LHCN-M2 (cell line): ENCODE data around the gene AKAP1. TPM values are rescaled to one million over a fixed set of nuclear protein-coding genes. Genes with fewer than 3 reads are reported as not detected.
"Not testable (repeated sequence)": the region's sequence is repeated elsewhere in the genome, so short reads cannot be mapped to it uniquely, and the experiment has no call there.

ENCODE experiments used
- DNase-seq: peaks from one replicate; pipeline ENCODE4 v3.0.0-alpha.2; 2012; ENCODE audit warnings: low read depth
- total RNA-seq: library from RNA; depleted of rRNA; stranded (reverse); fragments of >200 nt; gene quantifications from 2 replicates; pipeline ENCODE4 v1.2.3, GENCODE V29; 2014

The AKAP1 gene
- total RNA-seq, 1 experiment from 2014 or later: 16.6 TPM

DNA sequence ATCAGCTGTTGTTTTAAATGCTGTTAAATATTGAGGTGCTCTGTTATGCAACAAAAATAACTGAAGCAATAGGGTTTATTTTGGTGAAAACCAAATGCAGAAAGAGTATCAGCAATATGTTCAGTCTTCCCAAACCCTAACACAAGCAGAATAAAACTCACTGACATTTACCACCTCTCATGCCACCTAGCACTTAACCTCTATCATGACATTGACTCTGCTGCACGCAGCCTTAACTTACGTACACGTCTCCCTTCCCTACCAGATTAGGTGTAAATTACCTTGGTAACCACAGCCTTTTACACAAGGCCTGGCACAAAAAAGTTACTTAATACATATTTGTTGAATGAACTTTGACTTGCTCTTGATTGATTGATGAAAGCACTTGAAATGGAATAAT is 9.9 kb upstream of the AKAP1 start:
- no peak for DNase-seq

DNA sequence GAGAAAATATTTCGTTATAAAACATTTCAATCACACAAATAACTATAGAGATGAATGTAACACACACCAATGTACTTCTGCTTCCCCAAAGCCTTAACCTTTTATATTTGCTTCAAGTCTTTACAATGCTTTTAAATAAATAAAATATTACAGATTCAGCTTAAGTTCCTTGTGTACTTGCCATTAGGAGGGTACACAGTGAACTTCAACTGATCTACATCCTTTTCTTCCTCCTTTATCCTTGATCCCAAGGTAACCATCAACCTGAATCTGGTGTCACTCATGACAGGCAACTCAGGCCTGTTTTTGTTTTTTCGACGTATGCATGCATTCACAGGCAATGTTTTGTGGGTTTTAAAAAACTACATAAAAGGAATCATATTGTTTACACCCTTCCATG is 9.3 kb upstream of the AKAP1 start:
- DNase-seq: no peak

DNA sequence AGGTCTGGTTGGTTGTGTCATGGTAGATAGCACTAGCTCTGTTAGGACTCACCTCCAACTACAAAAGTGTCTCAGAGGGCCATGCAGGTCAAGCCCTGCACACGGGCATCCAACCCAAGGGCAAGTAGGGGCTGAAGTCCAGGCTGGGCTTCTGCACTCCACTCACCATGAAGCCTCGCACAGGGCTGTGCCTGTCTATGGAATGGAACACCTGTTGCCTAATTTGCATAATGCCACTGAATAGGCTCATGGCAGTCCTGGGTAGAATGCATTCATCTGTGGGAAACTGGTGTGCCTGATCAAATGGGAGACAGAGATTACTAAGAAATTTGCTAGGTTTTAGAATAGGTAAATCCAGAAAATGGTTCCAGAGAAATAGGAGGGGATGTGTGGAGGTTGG is 8.0 kb upstream of the AKAP1 start:
- DNase-seq: no peak

DNA sequence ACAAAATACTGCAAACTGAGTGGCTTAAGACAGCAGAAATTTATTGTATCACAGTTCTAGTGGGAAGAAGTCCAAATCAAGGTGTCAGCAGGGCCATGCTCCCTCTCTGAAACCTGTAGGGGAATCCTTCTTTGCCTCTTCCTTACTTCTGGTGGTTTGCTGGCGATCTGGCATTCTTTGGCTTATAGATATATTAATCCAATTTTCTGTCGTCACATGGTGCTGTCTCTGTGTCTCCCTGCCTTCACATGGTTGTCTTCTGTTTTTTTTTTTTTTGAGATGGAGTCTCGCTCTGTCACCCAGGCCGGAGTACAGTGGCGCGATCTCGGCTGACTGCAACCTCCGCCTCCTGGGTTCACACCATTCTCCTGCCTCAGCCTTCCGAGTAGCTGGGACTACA is 6.8 kb upstream of the AKAP1 start:
- DNase-seq: no peak

DNA sequence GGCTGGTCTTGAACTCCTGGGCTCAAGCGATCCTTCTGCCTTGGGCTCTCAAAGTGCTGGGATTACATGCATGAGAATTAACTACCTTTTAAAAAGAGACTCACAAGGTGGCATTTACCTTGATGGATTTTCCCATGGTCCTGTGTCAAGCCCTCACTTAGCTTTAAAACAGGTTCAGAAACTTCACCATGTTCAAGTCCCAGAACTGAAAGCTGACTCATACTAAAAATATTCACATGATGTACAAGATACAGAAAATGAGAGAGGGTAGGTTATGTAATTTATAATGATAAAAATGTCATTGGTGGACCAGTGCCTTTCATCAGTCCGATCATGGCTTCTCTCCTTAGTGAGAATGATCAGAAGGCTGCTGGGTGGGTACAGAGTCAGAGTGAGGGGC is 4.3 kb upstream of the AKAP1 start:
- DNase-seq: no peak

DNA sequence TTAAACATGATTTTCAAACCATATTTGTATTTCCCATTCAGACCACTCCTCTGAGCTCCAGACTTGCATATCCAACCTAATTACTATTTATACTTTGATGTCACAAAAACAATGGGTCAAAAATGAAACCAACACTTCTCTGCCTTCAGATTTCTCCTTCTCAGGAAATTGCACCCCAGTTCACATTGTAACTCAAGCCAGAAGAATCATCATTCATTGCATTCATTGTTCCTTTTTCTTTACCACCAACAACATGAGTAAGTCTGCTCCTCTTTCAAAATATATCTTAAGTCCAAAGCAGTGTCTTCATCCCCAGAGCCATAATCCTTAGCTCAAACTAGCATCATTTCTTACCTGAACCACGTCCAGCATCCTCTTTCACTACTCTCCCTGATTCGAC is 2.6 kb upstream of the AKAP1 start:
- no peak for DNase-seq

DNA sequence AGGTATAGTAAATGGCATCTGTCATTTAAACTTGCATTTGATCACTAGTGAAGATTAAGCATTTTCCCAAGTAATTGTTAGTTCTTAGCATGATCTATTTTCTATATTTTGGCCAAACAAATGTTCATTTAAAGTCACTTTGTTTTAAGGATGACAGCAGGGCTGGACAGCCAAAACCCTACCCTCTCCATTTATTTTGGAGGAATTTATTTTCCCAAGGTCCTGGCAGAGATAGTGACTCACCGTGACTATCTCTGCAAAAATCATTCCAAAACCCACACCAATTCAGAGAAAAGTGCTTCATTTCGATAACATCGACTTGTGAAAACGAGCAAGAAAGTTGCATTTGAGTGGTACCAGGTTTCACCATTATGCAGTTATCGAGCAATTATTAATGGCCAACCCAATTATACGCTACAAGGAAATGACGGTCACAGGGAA is 665 bp upstream of the AKAP1 start:
- DNase-seq: no peak

DNA sequence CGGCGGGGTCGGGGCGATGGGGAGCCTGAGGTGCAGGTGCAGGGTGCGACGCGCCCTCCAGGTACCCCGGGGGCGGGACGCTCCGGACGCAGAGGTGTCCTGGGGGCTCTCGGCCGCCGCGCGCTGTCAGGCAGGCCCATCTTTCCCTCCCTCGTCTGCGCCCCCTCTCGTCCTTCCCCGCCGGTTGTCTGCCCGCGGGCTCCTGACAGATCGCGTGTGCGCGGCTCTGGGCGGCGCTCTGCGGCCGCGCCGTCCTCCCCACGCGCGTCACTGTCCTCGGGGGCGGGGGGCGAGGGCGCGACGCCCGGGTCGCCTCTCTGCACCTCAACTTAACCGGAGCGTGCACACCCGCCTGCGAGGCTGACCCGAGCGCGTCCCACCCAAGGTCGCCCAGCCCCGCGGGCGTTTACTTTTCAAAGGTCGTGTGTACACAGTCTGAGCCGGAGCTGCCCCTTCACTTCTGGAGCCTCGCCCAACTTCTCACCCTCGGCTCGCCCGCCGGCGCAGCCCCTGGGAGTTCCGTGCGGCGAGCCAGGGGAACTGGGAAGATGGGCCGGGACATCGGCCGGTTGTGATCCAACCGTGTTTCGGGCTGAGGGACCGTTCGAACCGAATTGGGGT is 512 bp downstream of the AKAP1 start:
- peak; percentile 32 for DNase-seq

DNA sequence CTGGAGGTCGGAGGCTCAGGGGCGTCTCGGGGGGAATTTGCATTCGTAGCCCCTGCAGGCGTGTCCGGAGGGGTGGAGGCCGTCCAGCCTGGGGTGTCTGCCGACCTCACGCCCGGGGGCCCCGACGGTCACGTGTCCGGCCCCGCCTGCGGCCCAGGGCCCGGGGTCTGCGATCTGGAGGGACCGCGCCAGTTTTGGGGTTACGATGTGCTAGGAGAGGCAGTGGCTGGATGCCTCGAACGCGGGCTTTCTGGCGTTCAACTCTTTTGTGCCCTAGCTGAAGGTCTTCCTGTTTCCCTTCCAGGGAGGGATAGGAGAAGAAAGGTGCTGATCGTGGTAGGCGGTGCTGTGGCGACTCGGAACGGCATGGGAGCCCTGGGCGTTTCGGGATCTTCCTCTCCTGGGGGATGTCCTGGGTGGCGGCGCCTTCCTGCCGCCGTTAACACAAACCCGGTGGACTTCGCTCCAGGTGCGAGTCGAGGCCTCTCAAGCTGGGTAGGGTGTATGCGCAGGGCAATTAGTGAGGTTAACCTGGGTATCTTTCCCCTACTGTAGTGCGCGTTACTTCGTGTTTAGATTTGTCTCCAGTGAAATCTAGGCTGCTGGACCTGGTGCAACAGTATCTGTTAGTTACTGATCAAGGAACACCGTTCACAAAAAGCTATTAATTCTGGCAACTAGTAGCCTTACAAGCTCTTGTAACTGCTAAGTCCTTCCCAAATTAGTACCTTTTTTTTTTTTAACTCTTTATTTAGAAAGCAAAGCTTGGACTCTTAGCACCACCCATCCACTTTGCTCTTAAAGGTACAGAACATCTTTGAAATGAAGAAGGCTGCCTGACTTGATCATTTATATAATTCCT is 1.3 kb downstream of the AKAP1 start:
- no peak for DNase-seq

DNA sequence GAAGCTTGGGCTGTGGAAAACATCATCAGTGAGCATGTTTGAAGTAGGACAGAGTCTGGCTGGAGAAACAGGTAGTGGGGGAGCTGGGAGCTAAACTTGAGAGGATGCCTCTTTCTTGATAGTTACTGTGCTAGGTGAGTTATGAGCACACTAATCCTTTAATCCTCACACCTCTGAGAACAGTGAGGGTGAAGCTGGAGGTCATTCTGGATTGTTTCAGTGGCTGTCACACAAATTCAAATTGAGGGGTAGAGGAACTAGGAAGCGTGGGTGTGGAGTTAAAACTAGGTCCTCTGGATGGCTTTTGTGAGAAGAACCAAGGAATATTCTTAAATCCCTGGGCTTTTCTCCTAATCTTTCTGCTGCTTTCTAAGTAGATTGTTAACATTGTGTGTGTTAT is 3.3 kb downstream of the AKAP1 start:
- no peak for DNase-seq

DNA sequence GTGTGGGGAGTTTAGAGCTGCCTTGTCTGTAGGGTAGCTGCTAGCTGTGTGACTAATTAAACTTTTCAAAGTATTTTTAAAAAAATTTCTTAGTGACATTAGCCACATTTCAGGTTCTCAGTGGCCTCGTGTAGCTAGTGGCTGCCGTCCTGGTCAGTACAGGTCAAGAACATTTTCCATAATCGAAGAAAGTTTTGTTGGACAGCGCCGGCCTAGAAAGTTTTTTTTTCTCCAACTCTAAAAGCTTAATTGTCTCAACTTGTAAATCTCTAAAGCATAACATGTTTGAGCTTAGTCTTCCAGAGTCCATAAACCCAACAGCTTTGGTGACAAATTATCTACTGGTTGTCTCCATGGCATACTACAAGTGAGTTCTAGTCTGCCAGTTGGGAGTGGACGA is 4.3 kb downstream of the AKAP1 start:
- no peak for DNase-seq

DNA sequence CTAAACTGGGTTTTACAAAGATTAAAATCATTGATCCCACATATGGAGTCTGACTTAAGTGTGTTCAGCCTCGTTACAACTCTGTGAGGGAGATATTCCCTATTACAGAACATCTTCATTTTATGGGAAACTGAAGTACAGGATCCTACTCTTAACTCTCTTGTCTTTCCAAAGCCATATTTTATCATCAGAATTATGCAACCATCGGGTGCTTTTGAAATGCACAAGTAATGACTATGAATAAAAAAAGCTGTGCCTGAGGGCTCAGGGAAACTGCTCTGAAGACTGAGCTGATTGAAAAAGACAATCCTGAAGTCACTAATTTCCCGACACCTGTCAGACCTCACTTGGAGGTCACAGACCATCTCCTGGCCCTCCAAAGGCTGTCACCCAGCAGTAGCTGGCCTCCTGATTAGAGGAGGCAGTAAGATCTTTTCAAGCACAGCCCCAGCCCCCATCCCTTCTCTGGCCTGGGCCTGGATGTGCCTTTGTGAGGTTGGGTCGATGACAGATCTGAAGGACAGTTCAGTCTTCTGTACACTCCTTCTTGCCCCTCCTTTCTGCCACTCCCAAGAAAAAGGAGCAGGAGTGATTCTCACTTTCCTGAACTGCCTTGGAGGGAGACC is 5.6 kb downstream of the AKAP1 start:
- no peak for DNase-seq

DNA sequence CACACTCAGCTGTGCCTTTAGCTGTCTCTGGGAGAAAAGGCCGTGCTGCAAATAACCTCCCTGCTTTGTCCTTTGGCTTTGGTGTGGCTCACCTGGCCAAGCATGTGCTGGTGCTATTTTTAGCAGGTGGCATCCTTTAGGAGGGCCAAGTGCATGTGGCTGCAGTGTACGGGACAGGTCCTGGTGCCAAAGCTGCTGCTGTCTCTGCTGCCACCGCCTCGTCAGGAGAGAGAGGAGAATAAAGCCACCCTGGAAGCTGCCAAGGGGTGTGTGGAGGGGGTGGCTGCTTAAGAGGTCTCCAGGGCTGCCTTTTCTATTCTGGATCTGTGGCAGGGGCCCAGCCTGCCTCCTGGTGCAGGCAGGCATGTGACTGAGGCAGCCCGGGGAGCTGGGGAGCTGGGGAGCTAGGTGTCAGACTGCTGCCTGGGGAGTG is 6.2 kb downstream of the AKAP1 start:
- no peak for DNase-seq

DNA sequence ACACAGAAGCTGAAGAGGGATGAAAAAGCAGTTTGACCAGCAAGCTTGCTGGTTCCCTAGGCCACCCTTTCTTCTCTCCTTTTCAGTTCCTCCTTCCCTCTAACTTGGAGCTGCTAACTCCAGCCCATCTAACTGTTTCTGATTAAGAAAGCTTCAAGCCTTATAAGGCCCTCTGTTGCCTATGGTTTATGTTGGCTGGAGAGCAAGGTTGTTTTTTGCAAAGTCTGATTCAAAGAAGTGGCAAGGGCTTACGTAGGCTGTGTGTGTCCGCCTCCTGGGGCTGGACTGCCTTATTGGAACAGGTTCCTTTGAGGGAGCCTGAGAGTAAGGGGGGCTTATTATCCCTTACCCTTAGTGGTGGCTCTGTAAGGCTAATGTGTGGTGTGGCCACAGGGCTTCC is 7.1 kb downstream of the AKAP1 start:
- DNase-seq: no peak

DNA sequence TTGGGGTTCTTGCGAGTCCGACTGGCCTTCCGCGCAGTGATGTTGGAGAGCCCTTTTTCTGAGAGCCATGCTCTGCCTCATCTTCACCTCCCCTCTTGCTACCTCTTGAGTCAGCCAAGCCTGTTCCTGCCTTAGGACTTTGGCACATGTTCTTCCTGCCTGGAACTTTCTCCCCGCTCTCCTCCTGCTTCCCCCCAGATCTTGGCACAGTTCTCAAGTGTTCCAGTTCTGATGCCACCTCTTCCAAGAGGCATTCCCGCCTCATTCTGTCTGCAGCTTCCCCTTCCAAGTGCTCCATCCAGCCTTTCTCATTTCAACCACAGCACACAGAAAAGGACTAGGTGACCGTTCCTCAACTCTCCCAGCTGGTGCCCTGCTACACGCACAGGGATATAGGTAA is 7.7 kb downstream of the AKAP1 start:
- no peak for DNase-seq

DNA sequence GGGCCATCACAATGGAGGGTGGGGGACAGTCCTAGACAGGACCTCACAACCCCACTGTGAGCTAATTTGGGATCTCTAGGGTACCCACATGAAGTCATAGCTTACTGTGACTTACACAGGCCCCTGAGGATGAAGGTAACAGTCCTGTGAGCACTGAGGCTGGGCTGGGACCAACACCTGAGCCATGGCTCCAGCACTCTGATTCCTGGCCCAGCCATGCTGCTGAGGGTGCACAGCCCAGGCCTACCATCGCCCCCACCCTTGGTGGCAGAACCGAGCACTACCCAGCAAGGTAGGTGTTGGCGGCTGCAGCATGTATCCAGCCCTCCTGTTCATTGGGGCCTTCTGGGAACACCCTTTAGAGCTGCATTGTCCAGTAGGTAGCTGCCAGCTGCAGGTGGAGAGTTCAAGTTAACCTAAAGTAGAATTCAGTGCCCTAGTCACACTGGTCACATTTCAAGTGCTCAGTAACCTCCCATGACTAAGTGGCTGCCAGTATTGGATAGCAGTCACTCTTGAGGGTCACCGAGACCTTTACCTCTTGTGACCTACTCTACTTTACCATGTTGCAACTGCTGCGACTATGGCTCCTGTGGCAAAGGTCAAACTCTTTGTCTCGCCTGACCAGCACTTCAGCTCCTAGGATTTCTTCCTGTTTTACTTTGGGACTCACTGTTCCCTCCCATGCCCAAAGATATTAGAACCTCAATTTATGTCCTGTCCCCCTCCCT is 11.6 kb downstream of the AKAP1 start:
- no peak for DNase-seq

DNA sequence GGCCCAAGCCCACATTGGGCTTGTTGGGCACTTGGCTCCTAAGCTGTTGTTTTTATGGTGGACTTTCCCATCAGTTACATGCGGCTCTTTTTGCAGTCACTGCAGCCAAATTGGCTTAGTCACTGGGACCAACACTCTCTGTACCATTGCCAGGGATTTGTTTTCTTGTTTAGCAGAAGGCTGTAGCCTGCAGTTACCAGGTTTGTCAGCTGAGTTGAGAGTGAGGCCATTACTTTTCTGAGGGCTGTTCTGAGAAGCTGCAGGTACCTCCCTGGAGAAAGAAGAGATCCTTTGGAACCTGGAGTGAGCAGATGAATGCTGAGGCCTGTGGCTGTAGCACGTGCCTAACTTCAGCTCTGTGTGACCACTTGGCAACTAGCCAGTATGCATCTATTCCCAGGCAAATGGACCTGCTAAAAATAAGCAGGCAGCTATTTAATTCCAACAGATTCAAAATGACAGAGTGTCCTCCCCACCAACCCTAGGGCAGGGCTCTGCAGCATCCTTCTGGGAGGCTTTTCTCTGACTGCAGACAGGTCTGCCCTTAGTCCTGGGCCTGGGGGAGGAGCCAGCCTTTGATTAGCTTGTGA is 12.9 kb downstream of the AKAP1 start:
- peak; percentile 82 for DNase-seq

DNA sequence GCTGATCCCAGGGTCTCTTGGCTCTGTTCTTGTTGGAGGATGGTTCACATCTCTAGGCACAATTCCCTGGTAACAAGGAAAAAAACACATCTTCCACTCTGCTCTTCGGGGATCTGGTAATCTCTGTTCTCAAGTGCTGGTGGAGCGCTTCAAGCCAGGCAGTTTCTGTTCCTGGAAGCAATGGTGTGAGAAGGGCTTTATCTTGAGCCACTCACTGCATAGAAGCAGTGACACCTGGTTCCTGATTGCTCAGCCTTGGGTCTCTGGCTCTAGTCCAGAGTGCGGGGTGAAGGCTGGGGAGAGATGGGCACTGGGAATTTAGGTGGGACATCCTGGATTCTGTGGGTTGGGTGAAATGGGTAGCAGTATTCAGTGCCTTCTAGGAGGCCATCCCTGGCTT is 14.1 kb downstream of the AKAP1 start:
- no peak for DNase-seq

DNA sequence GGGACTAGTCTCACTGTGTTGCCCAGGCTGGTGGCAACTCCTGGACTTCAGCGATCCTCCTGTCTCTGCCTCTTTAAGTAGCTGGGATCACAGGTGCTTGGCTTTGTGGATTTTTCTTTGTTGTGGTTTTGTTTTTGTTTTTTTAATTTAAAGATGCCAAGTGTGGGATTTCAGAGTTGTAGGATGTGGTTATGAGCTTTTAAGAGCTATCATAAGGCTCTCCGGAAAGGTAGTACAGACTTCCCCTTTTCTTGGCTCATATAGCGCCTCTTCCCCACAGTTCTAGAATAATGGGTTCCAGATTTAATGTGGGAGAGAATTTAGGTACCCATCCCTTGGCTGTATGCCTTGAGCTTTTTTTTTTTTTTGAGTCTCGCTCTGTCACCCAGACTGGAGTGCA is 17.1 kb downstream of the AKAP1 start:
- DNase-seq: peak; percentile 44

DNA sequence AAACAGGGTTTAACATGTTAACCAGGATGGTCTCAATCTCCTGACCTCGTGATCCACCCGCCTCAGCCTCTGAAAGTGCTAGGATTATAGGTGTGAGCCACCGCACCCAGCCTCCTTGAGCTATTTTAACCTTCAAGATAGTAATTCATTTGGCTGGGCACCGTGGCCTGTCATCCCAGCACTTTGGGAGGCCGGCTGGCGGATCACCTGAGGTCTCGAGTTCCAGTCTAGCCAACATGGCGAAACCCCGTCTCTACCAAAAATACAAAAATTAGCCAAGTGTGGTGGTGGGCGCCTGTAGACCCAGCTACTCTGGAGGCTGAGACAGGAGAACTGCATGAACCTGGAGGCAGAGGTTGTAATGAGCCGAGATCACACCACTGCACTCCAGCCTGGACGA is 17.6 kb downstream of the AKAP1 start:
- not testable (repeated sequence) for DNase-seq

DNA sequence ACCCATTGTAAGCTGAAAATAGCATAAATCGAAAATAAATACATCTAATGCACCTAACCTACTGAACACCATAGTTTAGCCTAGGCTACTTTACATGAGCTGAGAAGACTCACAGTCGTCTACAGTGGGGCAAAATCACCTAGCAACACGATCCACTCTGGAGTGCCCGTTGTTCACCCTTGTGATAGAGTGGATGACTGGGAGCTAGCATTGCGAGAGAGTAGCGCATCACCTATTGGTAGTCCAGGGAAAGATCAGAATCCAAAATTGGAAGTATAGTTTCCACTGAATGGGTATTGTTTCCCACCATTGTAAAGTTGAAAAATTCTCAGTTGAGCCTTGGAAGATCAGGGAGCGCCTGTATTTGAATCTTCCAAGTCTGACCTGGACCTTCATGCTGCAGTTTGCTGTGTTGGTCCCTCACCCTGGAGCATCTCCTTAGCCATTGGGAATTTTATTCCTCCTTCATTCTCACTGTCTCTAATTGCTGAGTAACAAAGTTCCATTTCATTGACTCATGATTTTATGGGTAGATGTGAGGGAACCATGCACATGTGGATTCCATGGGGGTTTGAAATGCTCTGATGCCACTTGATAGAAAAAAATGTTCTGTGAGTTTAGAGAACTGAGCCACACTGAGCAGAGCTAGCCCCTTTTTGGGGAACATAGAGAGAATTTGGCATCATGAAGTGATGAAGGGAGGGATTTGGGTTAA is 19.6 kb downstream of the AKAP1 start:
- DNase-seq: peak; percentile 65
